ENCODE results near the gene THSD7B. TPM values are rescaled to one million over a fixed set of nuclear protein-coding genes. Genes with fewer than 3 reads are reported as not detected.
"Not testable (repeated sequence)": the region's sequence is repeated elsewhere in the genome, so short reads cannot be mapped to it uniquely, and the experiment has no call there.

THSD7B gene
- total RNA-seq, 4 donors from 2014 or later = under 0.01 to 0.29 (median 0.03) TPM

DNA sequence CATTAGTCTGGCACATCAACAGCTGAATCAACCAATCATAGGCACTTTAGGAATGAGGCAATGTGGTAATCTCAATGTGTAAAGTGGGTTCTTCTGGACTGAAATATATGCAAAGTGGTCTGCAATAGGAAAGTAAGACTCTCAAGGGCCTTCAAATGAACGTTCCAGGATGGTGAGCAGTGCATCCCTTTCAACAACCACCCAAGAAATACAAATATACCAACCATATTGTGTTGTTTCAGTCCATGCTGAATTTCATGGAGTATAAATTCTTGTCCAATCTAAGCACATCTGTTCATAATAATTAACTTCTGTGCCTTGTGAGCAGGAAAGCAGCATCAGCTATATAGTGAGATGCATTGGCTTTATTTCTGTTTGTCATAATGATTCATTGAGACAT, 556.2 kb downstream of the THSD7B start:
- WGBS = 86% methylated on average over 1 of the region's 1 CpG
- no peak for TF ChIP-seq EP300 (IDR thresholded peaks at IDR 0.05)
- TF ChIP-seq POLR2AphosphoS5 (IDR thresholded peaks at IDR 0.05) = no peak
- TF ChIP-seq, protein P1, sequence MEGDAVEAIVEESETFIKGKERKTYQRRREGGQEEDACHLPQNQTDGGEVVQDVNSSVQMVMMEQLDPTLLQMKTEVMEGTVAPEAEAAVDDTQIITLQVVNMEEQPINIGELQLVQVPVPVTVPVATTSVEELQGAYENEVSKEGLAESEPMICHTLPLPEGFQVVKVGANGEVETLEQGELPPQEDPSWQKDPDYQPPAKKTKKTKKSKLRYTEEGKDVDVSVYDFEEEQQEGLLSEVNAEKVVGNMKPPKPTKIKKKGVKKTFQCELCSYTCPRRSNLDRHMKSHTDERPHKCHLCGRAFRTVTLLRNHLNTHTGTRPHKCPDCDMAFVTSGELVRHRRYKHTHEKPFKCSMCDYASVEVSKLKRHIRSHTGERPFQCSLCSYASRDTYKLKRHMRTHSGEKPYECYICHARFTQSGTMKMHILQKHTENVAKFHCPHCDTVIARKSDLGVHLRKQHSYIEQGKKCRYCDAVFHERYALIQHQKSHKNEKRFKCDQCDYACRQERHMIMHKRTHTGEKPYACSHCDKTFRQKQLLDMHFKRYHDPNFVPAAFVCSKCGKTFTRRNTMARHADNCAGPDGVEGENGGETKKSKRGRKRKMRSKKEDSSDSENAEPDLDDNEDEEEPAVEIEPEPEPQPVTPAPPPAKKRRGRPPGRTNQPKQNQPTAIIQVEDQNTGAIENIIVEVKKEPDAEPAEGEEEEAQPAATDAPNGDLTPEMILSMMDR (IDR thresholded peaks at IDR 0.05) = no peak
- TF ChIP-seq POLR2A (IDR thresholded peaks at IDR 0.05; ENCODE audit: low read depth) = no peak
- no peak for DNase-seq (ENCODE audit: extremely low spot score)
- Histone ChIP-seq H3K4me1 (no peaks in the 10 kb centered on the region), H3K27me3 (no peaks in the 10 kb centered on the region), H3K36me3 (no peaks in the 10 kb centered on the region), H3K9me3 (no peaks in the 10 kb centered on the region), H3K4me3 (no peak overlapping the region), H3K27ac (replicated peaks in 1 of 4) (no peak overlapping the region)
- intact Hi-C loops (cut with DNase I) = no loop called here

DNA sequence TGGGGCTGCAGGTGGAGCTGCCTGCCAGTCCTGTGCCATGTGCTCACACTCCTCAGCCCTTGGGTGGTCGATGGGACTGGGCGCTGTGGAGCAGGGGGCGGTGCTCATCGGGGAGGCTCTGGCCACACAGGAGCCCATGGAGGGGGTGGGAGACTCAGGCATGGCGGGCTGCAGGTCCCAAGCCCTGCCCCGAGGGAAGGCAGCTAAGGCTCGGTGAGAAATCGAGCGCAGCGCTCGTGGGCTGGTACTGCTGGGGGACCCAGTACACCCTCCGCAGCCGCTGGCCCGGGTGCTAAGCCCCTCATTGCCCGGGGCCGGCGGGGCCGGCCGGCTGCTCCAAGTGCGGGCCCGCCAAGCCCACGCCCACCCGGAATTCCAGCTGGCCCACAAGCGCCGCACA, 566.2 kb downstream of the THSD7B start:
- H3K27me3 ChIP-seq; intact Hi-C loops (cut with DNase I); H3K36me3 ChIP-seq; DNase-seq (ENCODE audit: extremely low spot score); H3K4me3 ChIP-seq; H3K27ac ChIP-seq (replicated peaks in 1 of 4); H3K9me3 ChIP-seq: not testable (repeated sequence)
- 94% methylated on average over 11 of the region's 25 CpGs for WGBS
- H3K4me1 ChIP-seq = peaks cover 0 to 15% (median 10%) of the 10 kb centered on the region in 4 donors

DNA sequence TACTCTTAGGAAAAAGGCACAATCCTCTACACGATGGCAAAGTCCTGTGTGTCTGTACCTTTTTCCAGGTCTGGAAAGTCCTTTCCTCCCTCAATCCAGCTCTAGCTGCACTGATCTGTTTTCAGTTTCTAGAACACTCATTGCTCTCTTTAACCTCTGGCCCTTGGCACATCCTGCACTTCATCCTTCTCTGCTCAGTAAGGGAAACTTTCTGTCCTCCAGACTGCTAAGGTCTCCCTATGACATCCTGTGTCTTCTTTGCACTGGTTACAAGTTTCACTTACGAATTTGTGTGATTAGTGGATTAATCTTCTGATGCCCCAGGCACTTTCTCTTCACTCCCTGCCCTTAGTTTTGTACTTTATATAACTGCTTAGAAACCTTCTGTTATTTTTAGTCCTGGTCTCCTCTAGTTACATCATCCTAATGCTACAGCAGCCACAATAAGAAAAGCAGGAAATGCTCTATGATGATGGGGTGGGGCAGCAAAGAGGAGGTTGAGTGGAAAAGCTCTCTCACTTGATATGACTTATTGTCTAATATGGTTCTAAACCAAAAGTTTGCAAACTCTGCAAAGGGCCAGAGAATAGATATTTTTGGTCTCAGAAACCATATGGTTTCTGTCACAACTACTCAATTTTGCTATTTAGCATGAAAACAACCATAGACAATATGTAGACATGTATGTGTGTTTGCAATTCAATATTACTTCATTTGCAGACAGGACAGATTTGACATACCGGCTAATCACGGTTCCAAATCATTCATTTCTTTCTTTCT, 568.2 kb downstream of the THSD7B start:
- no peaks in the 10 kb centered on the region for H3K36me3 ChIP-seq
- no peaks in the 10 kb centered on the region for H3K27me3 ChIP-seq
- intact Hi-C loops (cut with DNase I) = no loop called here
- H3K4me3 ChIP-seq = no peak overlapping the region
- WGBS = 43% methylated on average over 4 of the region's 4 CpGs
- DNase-seq (ENCODE audit: extremely low spot score) = no peak
- H3K9me3 ChIP-seq = no peaks in the 10 kb centered on the region
- H3K4me1 ChIP-seq = peaks cover 0 to 15% (median 10%) of the 10 kb centered on the region in 4 donors
- H3K27ac ChIP-seq (replicated peaks in 1 of 4) = no peak overlapping the region
- TF ChIP-seq POLR2A (IDR thresholded peaks at IDR 0.05; ENCODE audit: low read depth) = no peak
- no peak for TF ChIP-seq POLR2AphosphoS5 (IDR thresholded peaks at IDR 0.05)
- TF ChIP-seq, protein P1 (IDR thresholded peaks at IDR 0.05) = no peak
- TF ChIP-seq EP300 (IDR thresholded peaks at IDR 0.05) = no peak

DNA sequence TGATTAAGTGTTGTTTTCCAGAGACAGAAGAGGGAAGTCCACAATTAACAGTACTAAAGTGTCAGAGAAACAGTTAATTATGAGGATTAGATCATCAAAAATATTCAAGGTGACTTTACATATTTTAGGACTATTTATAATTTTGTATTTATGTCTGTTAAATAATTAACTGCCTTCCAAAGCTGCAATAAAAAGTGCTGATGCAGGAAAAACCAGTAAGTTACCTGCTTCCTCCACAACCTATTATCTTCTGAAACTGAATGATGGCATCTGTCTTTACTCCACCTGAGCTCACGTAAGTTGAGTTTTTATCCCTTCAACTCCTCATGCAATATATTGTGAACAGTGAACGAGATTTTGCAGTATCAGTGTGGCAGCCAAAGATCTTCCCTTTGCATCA, 570.7 kb downstream of the THSD7B start:
- H3K36me3 ChIP-seq = no peaks in the 10 kb centered on the region
- WGBS = 78% methylated on average over 2 of the region's 2 CpGs
- DNase-seq (ENCODE audit: extremely low spot score) = no peak
- TF ChIP-seq POLR2A (IDR thresholded peaks at IDR 0.05; ENCODE audit: low read depth) (no peak), EP300 (IDR thresholded peaks at IDR 0.05) (no peak)
- TF ChIP-seq, protein P1 (IDR thresholded peaks at IDR 0.05) = no peak
- no peaks in the 10 kb centered on the region for H3K27me3 ChIP-seq
- H3K27ac ChIP-seq (replicated peaks in 1 of 4) = no peak overlapping the region
- no peaks in the 10 kb centered on the region for H3K9me3 ChIP-seq
- intact Hi-C loops (cut with DNase I) = no loop called here
- no peak overlapping the region for H3K4me3 ChIP-seq
- H3K4me1 ChIP-seq = peaks cover 0 to 15% (median 10%) of the 10 kb centered on the region in 4 donors

DNA sequence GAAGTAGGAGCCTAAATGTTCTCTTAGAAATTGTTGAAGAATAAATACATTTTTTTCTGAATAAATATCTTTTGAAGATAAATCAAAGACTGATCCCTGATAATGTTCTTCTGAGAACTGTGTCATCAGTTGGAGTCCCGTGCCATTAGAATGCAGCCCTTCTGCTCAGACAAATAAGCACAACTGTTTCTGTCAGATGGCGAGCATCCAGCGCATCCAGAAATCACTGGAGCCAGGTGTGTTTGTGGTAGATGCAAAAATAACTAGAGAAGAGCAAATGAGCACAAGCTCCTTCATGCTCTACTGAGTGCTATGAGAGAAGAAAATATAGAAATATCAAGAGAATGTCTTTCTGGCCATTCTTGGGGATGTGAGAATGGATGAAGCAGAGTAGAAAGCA, 573.7 kb downstream of the THSD7B start:
- no peak for DNase-seq (ENCODE audit: extremely low spot score)
- Histone ChIP-seq H3K4me1 (peaks cover 0 to 3% (median under 1%) of the 10 kb centered on the region in 4 donors), H3K27ac (replicated peaks in 1 of 4) (no peak overlapping the region), H3K27me3 (no peaks in the 10 kb centered on the region), H3K36me3 (no peaks in the 10 kb centered on the region), H3K4me3 (no peak overlapping the region), H3K9me3 (no peaks in the 10 kb centered on the region)
- TF ChIP-seq POLR2A (IDR thresholded peaks at IDR 0.05; ENCODE audit: low read depth) (no peak), POLR2AphosphoS5 (IDR thresholded peaks at IDR 0.05) (no peak), EP300 (IDR thresholded peaks at IDR 0.05) (no peak)
- TF ChIP-seq, protein P1 (IDR thresholded peaks at IDR 0.05) = no peak
- intact Hi-C loops (cut with DNase I) = no loop called here
- 85% methylated on average over 3 of the region's 3 CpGs for WGBS

Measured in esophagus muscularis mucosa (tissue), 4 donors.